Measurements from ENCODE around the gene SUGT1.

DNA sequence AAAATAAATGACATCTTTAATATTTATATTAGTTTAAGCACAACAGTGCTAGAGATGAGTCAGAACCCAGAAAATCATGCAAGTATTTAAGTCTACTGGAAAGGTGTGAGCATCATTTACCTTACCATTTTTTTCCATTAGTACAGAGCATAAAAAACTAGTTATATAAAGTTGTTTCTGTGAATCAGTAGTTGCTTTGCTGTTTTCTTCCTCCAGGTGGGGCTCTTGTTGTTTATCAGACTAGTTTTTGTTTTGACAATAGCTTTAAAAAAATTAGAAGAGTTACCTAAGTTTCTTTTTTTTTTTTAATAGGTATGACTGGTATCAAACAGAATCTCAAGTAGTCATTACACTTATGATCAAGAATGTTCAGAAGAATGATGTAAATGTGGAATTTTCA is 12.7 kb downstream of the SUGT1 start:
- TF ChIP-seq, protein P1, sequence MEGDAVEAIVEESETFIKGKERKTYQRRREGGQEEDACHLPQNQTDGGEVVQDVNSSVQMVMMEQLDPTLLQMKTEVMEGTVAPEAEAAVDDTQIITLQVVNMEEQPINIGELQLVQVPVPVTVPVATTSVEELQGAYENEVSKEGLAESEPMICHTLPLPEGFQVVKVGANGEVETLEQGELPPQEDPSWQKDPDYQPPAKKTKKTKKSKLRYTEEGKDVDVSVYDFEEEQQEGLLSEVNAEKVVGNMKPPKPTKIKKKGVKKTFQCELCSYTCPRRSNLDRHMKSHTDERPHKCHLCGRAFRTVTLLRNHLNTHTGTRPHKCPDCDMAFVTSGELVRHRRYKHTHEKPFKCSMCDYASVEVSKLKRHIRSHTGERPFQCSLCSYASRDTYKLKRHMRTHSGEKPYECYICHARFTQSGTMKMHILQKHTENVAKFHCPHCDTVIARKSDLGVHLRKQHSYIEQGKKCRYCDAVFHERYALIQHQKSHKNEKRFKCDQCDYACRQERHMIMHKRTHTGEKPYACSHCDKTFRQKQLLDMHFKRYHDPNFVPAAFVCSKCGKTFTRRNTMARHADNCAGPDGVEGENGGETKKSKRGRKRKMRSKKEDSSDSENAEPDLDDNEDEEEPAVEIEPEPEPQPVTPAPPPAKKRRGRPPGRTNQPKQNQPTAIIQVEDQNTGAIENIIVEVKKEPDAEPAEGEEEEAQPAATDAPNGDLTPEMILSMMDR (IDR thresholded peaks at IDR 0.05): peak in 3 of 4 experiments; percentile 24 to 51 (median 37)
- no peak for TF ChIP-seq POLR2A (IDR thresholded peaks at IDR 0.05)
